ENCODE results near the gene NUP188. TPM values are rescaled to one million over a fixed set of nuclear protein-coding genes. Genes with fewer than 3 reads are reported as not detected.

The NUP188 gene
- total and polyA plus RNA-seq, 10 of the 15 experiments (the other 5 are each of a cell fraction or from before 2014, with no cell fraction given) = 1.4 to 73.7 (median 48.9) TPM

DNA sequence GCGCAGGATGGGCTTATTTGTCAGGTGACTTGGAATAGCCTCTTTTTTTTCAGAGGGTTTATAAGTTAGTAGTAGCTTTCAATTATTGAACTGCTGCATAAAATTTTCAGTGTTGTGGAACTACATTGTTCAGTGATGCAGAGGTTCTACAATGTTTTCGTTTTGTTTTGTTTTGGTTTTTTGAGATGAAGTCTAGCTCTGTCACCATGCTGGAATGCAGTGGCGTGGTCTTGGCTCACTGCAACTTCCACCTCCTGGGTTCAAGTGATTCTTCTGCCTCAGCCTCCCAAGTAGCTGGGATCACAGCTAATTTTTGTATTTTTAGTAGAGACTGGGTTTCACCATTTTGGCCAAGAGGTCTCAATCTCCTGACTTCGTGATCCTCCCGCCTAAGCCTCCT is 22.0 kb downstream of the NUP188 start:
- Histone ChIP-seq H3K27me3 (replicated peaks in 1 of 2; ENCODE audit: control insufficient read depth in 2 of 2, insufficient read depth in 2 of 2, low read length in 1 of 2) (no peaks in the 10 kb centered on the region), H3K4me2 (ENCODE audit: control insufficient read depth, insufficient read depth) (no peak overlapping the region), H3K79me2 (ENCODE audit: control insufficient read depth, insufficient read depth, low read length) (no peaks in the 10 kb centered on the region), H3K36me3 (ENCODE audit: control insufficient read depth in 2 of 2, insufficient read depth in 2 of 2, low read length in 1 of 2) (peaks cover 5 to 40% of the 10 kb centered on the region in 2 experiments), H3K9ac (ENCODE audit: control insufficient read depth, insufficient read depth, low read length) (no peak overlapping the region), H3K27ac (ENCODE audit: control insufficient read depth, insufficient read depth) (no peak overlapping the region), H2AFZ (ENCODE audit: control insufficient read depth, low read depth, low read length) (no peak overlapping the region), H4K20me1 (ENCODE audit: control insufficient read depth, insufficient read depth) (no peaks in the 10 kb centered on the region), H3K4me1 (ENCODE audit: control insufficient read depth, insufficient read depth, low read length) (no peaks in the 10 kb centered on the region), H3K4me3 (no peak overlapping the region), H3K9me3 (replicated peaks; ENCODE audit: control insufficient read depth, insufficient read depth, low read length) (no peaks in the 10 kb centered on the region)
- DNase-seq (ENCODE audit: low read depth, low spot score) = no peak
- BruUV-seq (replicated peaks) = no TSS peak
- intact Hi-C loops (cut with micrococcal nuclease; ENCODE audit: unreplicated experiment) (no loop called here), in situ Hi-C loops (cut with MboI) (no loop called here)
- FAIRE-seq = no peak
- ChIA-PET RAD21 (ENCODE audit: unreplicated experiment) (no interaction called here), POLR2A (no interaction called here), CTCF (no interaction called here), SMC1A (ENCODE audit: uncharacterized antibody, unreplicated experiment) (no interaction called here)
- TF ChIP-seq BACH1 (IDR thresholded peaks at IDR 0.05; ENCODE audit: borderline replicate concordance) = no peak
- no peak for TF ChIP-seq SREBF2 (IDR thresholded peaks at IDR 0.05; ENCODE audit: low read length)
- no peak for TF ChIP-seq GATAD2B (conservative IDR thresholded peaks at IDR 0.05; ENCODE audit: low read depth)
- no peak for TF ChIP-seq SUZ12 (IDR thresholded peaks at IDR 0.05; ENCODE audit: unreplicated experiment)
- TF ChIP-seq ZNF622 (IDR thresholded peaks at IDR 0.05) = no peak
- TF ChIP-seq ETV6 (conservative IDR thresholded peaks at IDR 0.05 in 1 of 2, IDR thresholded peaks at IDR 0.05 in 1 of 2; ENCODE audit: borderline replicate concordance in 1 of 2, low read depth in 1 of 2) = no peak
- TF ChIP-seq TCF7 (IDR thresholded peaks at IDR 0.05; ENCODE audit: borderline replicate concordance) = no peak
- TF ChIP-seq NR2C2 (IDR thresholded peaks at IDR 0.05; ENCODE audit: borderline replicate concordance, control insufficient read depth, insufficient read length, low read depth) = no peak
- TF ChIP-seq NFYB (IDR thresholded peaks at IDR 0.05; ENCODE audit: insufficient read depth, low read depth, low read length) = no peak
- TF ChIP-seq ZBTB11 (CRISPR knock-in tag; IDR thresholded peaks at IDR 0.05) = no peak
- no peak for ATAC-seq
- 94% methylated on average over 5 of the region's 5 CpGs for WGBS (ENCODE audit: insufficient coverage, insufficient replicate concordance, low lambda C conversion rate, missing lambda C conversion rate)

Data from GM12878 (cell line).